ENCODE results near the gene ALDH18A1.

Gene ALDH18A1

DNA sequence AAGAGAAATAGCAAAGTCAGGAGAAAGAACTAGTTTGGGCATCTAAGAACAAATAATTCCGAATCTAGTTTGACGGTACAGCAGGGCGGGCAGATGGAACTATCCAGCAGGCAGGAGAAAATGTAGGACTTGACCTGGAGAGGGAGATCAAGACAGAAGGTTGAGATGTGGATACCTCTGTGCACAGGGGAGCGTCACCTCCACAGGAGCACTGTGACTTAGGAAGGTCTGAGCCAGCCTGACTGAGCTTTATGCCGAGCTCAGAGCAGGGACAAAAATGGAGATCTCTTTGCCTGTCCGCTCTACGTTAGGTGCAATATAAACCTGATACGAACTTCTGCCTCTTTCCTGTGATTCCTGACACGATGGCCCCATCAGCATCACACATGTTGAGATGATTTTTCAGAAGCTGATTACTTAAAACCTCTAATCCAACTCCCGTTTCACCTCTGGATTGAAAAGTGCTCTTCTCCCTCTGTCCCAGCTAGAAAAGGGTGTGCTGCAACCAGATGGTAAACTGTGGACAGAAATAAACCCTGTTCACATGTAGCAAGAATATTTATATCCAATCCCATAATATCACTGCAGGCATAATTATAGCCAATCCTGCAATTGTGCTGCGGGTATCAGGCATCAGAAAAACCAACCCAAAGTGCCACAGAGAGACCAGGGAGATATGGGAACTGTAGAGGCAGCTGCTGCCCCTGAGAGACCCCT, 81.7 kb downstream of the ALDH18A1 start:
- no peak for DNase-seq

DNA sequence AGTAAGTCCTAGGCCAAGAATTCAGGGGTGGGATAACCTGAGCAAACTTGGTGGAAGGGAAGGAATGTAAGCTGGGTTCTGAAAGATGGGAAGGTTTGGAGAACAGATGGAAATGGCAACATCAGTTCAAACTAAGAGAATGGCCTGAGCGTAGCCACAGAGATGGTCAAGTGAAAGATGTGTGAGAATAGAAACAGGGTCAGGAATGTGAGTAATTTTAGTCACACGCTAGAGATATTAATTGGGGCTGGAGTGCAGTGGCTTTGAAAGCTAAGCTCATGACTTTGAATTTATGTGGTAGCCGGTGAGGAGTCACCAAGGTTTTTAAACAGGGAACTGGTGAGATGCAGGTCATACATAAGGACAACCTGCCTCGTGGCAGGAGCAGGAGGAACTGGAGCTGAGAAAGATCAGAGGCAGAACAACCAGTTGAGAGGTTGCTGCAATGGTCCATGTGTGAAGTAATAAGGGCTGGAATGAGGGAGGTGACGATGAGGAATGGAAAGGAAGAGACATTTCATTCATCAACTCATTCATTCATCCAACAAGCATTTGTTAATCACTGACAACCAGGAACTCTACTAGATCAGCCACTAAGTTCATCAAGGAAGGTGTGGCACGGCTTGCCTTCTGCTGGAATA, 82.4 kb downstream of the ALDH18A1 start:
- DNase-seq = no peak

DNA sequence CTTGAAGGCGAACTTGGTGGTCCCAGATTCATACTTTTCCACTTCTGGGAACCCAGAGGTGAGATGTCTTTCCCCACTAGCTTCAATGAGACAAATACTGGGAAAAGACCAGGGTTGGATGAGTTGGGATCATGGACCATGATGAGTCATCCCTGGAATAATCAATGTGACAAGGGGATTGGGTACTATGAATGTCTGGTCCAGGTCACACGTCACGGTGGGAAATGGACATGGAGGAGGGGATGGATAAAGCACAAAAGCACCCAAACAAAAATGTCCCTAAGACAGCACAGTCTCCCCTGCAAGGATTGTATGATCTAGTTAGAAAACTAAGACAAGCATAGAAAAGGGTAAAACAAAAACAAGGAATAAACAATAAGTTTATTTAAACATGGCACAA, 83.0 kb downstream of the ALDH18A1 start:
- no peak for DNase-seq

DNA sequence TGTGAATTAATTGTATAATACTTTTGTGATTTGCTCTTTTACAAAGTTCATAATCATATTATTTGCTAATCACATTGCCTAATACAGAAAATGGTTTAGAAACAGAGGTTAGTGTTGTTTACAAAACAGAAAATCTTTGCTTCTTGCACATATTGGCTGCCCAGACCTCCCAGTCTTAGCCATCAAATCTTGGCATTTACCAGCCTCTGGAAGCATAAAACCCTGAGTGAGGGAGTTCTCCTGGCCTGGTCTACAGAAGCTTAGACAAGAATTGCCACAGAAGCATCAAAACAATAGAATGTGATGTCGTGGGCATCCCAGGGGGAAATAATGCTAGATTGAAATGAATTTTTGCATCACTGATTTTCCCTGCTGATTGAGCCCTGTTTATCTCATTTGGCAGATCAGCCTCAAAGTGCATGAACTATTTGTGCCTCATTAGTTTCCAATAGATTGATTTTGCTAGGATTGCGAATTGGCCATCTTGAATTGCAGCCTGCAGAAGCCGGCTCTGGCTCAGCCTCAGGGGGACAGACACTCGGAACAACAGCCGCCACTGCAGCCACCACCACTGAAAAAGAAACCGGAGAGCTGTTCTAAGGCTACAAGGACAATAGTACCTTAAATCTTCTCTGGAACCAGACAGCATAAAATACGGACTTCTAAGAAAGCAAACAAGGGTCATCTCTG, 84.2 kb downstream of the ALDH18A1 start:
- no peak for DNase-seq

GRCh38 chr10:95571390-95571789, 85.1 kb downstream of the ALDH18A1 start:
- no peak for DNase-seq

GRCh38 chr10:95569368-95569767, 87.1 kb downstream of the ALDH18A1 start:
- no peak for DNase-seq

DNA sequence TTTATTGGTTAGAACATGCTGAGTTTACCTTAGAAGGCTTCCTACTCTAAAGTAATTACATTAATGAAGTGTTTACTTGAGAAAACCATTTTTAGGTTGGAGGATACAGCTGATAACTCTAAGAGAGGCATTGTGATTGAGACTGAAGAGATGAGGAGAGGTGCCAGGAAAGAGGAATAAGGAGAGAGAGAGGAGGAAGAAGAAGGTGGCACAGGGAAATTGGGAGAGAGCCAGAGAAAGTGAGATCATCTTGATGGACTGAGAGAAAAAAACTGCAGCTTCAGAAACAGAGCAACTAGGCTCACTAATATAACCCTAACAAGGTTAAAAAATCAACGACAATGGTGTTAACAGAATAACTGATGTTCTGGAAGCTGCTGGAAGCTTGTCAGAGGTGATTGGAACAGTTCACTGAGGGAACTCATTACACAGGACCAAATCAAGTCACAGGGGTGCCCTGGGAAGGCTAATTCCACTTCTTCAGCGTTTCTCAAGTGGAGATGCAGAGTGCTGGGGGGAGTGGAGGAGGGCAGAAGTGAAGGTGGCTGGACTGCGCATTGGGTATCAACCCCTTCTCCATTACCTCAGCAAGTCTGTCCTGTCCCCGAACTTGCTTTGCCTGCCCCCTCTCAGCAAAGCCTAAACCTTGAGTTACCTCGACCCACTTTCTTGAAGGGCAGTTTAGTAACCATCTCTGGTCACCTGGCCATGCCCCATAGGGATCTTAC, 88.4 kb downstream of the ALDH18A1 start:
- no peak for DNase-seq

- no peak for DNase-seq
Measured at GRCh38 chr10:95566136-95566535, 90.4 kb downstream of the ALDH18A1 start.

- no peak for DNase-seq
Measured at GRCh38 chr10:95565336-95565735, 91.2 kb downstream of the ALDH18A1 start.

DNA sequence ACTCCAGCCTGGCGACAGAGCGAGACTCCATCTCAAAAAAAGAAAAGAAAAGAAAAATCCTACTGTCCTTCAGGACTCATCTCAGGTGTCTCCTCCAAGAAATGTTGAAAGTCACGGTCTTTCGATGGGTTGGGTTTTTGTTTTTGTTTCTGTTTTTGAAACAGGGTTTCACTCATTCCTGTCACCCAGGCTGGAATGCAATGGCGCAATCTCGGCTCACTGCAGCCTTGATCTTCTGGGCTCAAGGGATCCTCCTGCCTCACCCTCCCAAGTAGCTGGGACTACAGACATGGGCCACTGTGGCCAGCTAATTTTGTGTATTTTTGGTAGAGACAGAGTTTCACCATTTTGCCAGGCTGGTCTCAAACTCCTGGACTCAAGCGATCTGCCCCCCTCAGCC, 92.2 kb downstream of the ALDH18A1 start:
- DNase-seq = no peak

DNA sequence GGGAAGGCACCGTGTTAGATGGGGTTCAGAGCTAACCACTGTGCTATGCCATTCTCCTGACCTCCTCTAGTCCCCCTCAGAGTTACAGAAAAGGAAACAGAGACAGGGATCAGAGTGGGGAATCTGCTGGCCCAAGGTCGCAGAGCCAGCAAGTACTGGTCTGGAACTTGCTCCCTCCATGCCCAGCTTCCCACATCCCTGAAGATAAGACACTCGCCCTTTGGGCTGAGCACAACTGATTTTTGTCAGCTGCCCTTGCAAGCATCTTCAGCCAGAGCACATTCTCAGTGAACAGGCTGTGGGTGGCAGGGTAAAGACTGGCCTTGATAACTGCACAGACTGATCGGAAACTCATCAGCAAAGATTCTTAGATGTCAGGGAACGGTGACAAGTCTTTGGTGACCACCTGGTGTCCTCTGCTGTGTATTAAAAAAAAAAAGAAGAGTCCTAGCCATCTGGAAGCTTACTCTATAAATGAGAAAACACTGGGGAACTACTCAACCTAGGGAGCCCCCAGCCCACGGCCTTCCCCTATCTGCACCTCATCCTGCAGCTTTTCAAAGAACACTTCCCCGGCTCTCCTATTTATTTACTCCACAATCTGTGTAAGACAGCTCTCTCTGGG, 94.1 kb downstream of the ALDH18A1 start:
- no peak for DNase-seq

DNA sequence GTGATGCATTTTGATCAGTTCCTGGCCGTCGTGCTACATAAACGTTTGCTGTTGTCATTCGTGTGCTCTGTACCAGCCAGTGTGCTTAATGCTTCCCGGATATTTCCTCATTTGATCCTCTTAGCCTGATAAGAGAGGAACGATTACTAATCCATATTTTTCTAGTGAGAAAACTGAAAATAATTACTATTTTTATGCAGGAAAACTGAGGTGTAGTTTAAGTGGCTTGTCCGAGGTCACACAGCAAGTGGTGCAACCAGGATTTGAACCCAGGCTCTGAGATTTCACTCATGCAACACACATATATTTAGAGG, 94.7 kb downstream of the ALDH18A1 start:
- DNase-seq = no peak

GRCh38 chr10:95561177-95561863, 95.2 kb downstream of the ALDH18A1 start, which contains the start of gene SORBS1:
TSS of gene SORBS1 (minus strand) at chr10:95561371. CDS start at chr10:95441135, 120,236 bp downstream.
- peak; percentile 78 to 85 (median 80) for DNase-seq

DNA sequence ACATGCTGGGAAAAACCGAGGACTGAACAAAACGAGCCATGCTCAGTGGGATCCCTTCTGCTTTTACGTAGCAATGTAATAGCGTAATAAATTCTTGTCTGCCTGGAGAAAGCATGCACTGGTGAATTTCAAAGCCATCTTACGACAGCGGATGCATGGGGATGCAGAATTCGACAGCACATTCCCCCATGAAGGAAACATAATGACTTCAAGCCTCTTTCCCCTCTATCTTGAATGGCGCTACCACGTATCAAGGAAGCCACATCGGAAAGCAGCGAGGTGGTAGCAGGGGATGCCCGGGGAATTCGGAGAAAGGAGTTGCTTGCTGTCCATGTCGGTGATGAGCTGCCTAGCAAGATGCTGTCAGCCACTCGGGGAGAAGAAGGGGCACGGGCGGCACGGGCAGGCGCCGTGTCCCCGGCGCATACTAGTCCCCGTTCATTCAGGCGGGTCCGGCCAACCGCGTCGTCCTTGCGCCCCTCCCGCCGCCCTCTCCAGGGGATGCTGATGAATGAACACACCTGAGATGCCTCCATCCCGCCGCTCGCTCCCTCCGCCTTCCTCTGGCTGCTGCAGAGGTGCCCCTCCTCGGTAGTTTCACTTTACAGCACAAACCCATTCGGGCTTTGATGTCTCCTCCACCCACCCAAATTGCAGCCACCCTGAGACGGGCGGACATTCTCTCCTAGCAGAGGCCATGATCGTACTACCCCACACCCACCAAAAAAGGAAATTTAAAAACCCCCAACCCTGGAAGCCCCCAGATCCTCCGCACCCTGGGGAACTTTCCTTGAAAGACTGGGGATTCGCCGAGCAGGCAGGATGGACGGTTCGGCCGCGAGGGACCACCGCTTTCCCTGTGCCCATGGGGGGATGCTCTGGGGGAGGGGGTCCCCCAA, 96.0 kb downstream of the ALDH18A1 start:
- DNase-seq = peak; percentile 1 to 53 (median 32)

GRCh38 chr10:95559896-95560277, 96.6 kb downstream of the ALDH18A1 start:
- DNase-seq = no peak

DNA sequence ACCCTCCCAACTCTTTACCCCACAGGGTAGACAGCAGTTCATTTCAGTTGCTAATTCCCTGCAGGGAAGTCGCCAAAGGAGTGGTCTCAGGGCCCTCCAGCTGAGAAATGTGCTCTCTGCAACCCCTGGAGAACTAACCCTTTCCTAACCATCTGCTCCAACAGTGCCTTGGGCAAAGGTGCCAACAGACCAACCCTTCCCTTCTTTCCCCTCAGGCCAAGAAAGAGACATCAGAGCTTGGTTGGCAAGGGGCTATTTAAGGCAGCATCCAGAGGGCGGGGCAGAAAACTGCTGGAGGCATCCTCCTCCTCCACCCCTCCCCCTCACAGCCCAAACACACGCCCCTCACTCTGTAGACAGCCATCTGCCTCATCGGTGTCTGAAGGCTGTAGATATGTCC, 97.0 kb downstream of the ALDH18A1 start:
- no peak for DNase-seq

GRCh38 chr10:95558593-95559320, 97.8 kb downstream of the ALDH18A1 start:
- no peak for DNase-seq

DNA sequence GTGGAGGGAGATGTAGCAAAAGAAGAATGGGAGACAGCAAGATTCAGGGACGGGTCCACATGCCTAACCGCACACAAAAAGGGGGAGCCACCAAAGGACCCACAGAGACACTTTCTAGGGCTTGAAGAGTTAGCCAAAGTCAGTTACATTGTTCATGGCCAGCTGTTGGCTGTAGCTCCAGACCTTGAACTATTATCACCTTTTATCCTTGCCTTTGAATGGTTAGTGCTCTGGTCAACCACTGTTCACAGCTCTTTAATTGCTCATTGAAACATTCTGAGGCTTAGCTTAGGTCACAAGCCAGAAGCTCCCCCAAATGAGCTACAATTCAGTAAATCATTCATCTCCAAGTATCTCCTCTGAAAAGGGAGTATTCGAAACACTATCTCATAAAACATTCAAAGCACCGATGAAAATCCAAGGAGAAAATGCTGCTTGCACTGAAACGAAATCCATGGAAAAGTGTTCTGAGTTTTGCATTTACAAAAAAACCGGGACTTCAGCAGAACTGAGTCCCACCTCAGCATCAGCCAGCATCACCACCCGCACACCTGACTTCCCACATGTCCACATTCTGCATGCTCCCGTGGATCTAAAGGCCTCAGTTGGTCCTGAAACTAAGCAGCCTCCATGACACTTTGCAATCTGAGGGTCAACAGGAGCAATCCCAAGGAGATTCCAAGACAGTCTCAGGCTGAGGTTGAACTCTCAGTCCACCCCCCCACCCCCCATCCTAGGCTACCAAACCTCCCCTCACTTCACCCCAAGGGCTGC, 99.3 kb downstream of the ALDH18A1 start:
- no peak for DNase-seq

All from stimulated activated naive CD4-positive, alpha-beta T cell (primary cell).